GM21526 (cell line): ENCODE measurements around the gene AOAH.
"Not testable (repeated sequence)": the region's sequence is repeated elsewhere in the genome, so short reads cannot be mapped to it uniquely, and the experiment has no call there.

Experiments
- ATAC-seq: cut with Tn5 transposase; IDR thresholded peaks from one replicate; pipeline ENCODE4 v1.9.1; 2021; ENCODE audit warnings: moderate library complexity; ENCODE audit not compliant: unreplicated experiment, low FRiP score

Gene AOAH

DNA sequence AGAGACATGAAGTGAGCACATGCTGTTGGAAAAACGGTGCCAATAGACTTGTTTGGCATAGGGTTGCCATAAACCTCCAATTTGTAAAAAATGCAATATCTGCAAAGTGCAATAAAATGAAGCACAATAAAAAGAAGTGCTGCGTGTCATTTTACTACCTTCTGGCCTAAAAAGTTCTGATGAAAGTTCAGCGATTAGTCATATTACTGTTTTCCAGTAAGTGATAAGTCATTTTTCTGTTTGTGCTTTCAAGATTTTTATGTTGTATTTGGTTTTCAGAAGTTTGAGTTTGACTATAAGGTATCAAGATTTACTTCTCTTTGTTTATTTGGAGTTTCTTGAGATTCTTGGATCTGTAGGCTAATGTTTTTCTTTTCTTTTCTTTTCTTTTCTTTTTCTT, 16.8 kb downstream of the AOAH start:
- no peak for ATAC-seq

DNA sequence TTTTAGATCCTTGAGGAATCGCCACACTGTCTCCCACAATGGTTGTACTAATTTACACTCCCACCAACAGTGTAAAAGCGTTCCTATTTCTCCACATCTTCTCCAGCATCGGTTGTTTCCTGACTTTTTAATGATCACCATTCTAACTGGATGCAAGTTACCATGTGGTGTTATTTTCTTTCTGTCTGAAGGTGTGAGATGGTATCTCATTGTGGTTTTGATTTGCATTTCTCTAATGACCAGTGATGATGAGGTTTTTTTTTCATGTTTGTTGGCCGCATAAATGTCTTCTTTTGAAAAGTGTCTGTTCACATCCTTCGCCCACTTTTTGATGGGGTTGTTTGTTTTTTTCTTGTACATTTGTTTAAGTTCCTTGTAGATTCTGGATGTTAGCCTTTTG, 20.4 kb downstream of the AOAH start:
- not testable (repeated sequence) for ATAC-seq

DNA sequence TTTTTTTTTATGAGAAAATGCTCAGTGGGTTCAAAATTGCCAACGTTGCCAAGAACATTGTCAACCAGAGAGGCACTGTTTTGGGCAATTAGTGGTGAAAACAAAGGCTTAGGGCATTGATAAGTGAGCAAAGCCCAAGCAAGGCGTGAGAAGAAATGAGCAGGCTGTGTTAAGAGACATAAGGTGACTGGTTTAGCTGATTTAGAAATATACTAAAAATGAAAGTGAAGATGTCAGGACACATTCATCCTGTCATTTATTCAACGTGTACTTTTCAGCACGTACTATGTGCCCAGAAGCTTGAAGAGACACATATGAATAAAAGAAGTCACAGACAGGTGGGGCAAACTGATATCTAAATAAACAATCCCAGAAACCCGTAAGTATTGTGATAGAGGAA, 31.8 kb downstream of the AOAH start:
- ATAC-seq, result no peak

DNA sequence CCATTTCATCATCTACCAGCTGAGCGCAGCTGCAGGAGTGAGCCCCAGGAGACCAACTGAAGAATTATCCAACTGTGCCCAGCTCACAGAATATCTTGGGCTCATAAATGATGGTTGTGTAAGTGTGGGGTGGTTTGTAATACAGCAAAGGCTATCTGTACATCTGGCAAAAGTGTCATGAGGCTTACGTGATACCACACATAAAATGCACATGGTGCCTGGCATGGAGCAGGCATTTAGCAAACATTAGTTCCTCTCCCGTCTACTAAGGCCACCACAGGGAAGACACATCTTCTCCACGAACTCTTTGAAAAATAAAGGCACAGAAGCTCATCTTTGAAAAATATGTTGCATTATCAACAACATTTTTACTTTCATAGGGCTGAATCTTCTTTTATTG, 32.3 kb downstream of the AOAH start:
- ATAC-seq, result no peak

DNA sequence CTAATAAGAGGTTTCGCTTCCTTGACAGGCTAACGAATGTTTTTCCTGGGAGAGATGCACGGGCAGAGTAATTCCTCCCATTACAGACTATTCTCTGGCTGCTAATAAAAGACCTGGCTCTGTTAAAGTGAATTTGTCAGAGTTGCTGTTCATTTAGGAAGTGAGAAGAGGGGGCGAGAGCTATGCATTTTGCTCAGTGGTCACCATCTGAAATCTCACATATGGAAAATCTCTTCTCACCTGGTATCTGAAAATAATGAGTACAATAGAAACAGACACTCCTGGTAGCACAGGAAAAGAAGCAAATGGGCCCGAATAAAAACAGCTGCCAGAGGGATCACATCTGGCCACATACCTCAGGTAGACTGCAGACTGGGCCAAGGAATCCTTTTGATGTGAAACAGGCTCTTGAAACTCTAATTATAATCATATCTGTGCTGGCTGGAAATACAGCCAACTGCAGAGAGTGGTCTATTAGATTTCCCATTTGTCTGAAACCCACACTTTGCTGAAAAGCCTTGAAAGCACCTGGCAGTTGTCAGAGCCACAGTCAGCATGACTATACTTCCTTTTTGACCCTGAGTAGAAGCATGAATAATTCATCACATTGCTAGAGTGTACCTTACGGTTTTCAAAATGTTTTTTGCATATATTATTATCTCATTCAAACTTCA, 33.6 kb downstream of the AOAH start:
- peak; percentile 48 for ATAC-seq

DNA sequence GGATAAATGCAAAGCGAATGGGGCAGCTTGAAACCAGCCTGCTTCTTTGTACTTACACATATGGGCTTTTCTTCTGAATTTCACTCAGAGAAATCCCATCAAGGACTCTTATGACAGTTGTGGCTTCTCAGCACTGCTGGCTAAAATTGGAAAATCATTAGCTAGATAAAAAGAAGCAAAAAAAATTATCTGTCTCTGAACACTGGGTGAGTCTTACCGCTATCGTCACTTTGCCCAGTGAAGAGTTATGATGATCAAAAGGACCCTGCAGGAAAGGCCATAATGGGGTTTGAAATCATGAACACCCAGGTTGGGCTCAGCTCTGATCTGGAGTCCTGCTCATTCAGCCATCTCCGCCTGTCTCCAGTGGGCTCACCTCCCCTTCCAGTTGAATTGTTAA, 34.3 kb downstream of the AOAH start:
- ATAC-seq, result no peak

DNA sequence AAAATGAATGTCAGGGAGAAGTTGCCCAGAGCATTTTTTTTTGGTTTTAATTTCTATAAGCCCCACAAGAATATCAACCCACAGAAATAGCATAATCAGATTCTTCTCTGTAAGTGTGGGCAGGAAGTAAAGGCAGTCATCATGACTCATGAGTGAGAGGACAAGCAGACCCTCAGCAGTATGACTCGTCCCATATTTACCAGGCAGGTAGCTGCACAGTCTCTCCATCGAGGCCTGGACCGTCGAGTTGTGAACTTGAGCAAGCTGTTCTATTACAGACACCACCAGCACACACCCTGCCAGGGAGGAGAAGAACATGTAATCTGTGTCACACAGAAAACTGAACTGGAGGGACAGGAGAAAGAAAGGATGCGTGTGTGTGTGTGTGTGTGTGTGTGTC, 37.8 kb downstream of the AOAH start:
- ATAC-seq, result no peak

DNA sequence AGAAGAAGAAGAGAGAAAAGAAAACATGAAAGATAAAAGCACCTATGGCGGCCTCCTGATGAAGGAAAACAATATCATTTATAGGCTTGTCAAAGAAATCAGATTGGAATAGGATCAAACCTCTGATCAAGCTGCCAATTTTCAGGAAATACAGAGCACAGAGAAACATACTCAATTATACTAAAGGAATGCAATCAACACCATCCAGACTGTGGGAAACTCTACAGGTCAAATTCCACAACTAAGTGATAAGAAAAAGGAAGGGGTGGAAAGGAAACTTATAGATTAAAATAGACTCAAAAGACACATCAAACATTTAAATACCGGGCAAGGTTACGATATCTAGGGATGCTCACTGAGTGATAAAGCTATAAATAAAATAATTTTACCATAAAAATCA, 39.3 kb downstream of the AOAH start:
- no peak for ATAC-seq

DNA sequence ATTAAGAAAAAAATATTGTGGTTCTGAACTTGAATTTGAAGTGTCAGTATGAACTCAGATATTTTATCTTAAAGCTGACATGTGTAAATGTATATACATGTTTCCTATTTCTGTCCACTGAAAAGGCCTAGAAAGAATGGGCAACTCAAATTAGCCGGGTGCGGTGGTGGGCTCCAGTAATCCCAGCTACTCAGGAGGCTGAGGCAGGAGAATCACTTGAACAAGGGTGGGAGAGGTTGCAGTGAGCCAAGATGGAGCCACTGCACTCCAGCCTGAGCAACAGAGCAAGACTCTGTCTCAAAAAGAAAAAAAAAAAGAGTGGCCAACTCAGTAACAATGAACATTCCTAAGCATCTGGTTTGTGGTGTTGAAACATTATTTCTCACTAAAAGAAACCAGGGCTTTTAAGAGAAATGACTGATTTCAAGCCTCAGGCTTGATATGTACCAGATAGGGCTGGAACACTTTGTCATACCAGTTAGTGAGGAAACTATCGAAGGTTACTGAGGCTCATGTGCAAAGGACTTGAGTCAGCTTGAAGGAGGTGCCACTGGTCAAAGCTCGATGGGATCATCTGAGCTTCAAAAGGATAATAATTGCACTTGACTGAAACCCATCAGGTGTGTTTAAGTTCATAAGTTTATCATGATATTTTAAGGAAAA, 40.5 kb downstream of the AOAH start:
- ATAC-seq, result no peak

DNA sequence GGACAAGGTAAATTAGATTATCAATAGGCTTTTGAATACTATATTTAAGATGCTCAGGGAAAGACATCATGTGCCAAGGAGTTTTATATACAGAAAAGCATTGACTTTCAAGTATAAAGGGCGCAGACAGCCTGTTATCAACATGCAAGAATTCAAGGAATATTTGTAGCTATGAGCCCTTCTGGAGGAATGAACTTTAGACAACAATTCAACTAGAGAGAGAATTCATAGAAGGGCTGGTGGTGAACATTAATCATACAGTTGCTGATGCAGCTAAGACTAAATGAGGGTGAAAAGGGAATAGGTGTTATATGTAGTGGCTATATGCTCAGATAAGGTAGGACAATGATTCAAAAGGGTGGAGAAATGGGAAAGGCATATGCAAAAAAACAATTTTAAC, 41.2 kb downstream of the AOAH start:
- no peak for ATAC-seq

DNA sequence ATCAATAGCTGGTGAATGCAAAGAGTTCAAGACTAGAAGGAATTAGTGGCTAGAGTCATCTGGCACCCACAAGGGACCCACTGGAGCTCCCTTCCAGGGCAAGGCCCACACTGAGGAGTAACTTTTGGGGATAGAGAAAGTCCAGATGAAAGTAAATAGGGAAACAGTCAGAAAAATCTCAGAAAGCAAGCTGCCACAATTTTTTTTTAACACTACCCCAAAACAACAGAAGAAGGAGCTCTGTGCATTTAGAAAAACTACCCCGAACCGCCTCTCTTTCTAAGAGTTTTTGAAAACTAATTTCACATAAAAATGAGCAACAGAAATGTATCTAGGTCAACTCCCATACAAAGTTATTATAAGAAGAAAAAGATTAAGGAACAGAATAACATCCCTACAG, 42.2 kb downstream of the AOAH start:
- no peak for ATAC-seq

DNA sequence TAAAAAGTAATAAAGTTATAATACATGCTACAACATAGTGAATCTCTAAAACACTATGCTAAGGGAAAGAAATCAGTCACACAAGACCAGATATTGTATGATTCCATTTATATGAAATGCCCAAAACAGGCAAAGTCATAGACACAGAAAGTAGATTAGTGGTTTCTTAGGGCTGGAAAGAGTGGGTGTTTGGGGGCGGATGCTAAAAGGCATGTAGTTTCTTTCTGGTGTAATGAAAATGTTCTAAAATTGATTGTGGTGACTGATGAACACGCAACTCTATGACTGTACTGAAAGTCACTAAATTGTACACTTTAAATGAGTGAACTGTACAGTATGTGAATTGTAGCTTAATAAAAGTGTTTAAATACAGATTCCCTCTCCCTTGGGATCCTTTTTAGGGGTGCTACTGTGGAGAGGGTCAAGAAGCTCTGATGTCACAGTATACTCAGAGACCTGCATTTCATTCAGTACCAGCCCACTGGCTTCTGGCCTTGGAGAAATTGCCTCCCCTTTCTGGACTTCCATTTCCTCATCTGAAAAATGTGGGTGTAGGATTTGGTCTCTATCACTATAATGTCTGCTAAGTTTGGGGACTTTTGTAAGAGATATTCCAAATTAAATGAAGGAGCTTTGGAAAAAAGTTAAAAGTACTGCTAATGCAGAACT, 46.4 kb downstream of the AOAH start:
- no peak for ATAC-seq

DNA sequence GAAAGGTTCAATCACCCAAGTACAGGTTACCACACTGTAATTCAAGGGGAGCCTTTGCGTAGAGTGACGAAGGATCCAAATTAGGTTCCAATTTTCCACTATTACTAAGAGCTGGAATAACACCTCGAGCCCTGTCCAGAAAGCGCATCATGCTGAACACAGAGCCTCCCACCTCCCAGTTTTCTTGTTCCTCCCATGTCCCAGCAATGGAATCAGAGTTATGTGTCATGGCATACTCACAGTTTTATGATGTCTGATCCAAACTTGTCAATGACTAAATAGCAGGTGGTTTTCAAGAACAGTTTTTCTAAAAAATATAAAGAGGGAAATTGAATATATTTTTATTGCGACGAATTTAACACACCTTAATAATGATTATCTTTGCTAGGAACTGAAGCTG, 50.6 kb downstream of the AOAH start:
- ATAC-seq, result no peak

DNA sequence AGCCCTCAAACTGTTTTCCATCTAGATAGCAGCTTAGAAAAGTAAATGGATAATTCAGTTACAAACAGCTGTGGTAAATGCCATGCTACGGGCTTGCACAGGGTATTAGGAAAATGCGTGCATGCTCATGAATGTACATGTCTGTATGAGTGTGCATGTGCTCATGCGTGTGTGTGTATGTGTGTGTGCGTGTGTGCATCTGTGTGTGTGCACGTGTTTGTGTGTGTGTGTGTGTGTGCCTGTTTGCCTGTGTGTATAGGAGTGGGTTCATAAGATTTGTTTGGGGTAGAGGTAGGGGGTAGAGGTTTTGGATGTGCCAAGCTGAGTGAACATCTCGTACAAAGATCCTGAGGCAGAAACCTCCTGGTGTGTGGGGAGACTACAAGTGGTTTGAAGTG, 52.9 kb downstream of the AOAH start:
- no peak for ATAC-seq

DNA sequence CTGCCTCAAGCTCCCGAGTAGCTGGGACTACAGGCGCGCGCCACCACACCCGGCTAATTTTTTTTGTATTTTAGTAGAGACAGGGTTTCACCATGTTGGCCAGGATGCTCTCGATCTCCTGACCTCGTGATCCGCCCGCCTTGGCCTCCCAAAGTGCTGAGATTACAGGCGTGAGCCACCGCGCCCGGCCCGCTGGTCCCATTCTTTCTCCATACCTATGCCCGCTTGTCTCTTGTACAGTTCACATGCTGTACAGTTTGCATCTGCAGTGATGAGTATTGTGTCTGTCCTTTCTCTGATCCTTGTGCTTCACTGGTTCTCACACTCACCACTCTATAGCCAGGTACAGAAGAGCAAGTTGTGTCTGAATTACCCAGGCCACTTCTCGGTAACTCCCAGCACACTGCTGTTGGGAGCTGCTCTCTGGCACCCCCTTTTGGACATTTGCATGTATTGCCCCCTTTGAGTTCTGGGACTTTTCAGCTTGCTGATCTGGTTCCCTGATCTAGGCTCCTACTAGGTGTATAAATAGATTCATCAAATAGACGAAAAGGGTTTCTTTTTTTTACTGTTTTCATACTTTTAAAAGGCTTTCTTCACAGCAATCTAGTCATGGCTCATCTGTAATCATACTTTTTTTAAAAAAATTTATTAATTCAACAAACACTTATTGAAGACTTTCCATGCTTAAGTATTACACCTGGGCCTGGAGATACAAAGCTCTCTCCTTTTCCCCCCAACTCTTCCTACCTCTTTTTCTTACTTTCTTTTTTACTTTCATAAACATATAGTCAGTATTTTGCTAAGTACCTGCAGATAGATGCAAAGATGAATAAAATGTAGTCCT, 53.5 kb downstream of the AOAH start:
- peak; percentile 81 for ATAC-seq

DNA sequence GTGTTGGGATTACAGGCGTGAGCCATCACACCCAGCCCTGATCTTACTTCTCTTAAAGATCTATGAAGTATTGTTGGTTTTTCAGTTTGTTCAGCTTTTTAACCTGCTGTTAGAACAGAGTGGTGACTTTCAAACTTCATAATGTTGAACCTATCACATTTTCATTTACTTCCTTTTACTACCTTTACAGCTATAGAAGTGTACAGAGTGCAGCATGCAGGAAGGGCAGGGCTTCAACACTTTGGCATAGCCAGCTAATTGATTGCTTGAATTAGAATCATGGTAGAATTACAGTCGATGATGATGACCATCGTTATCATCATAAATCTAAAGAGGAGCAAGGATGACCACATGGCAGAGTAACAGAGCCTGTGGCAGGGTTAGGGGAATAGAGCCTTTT, 55.5 kb downstream of the AOAH start:
- ATAC-seq, result no peak

DNA sequence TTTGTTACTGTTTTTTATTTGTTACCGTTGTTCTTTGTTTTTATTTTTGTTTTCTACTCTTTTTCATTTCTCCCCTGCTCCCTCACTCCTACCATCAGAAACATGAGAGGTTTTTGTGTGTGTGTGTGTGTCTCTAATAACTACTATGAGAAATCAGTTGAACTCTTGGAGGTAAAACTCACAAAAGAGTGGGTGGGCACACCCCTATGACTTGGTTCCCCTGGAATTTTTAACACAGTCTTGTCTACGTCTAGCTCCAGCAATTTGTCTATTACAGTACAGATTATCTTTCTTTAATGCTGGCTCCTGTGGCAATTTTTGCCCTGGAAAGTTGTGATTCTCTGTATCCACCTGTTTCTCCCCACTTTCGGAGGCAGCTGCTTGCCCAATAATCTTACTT, 56.2 kb downstream of the AOAH start:
- ATAC-seq, result no peak

DNA sequence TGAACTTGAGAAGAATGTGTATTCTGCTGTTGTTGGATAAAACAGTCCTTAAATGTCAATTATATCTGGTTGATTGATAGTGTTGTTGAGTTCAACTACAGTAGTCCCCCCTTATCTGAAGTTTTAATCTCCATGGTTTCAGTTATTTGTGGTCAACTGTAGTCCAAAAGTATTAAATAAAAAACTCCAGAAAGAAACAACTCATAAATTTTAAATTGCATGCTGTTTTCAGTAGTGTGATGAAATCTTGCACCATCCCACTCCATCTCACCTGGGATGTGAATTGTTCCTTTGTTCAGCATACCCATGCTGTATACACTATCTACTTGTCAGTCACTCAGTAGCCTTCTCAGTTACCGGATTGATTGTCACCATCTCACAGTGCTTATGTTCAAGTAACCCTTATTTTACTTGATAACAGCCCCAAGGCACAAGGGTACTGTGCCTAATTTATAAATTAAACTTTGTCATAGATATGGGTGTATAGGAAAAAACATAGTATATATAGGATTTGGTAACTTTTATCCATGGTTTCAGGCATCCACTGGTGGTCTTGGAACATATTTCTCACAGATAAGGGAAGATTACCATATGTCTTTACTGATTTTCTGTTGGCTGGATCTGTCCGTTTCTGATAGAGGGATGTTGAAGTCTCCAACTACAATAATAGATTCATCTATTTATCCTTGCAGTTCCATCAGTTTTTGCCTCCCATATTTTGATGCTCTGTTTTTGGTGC, 57.1 kb downstream of the AOAH start:
- no peak for ATAC-seq

DNA sequence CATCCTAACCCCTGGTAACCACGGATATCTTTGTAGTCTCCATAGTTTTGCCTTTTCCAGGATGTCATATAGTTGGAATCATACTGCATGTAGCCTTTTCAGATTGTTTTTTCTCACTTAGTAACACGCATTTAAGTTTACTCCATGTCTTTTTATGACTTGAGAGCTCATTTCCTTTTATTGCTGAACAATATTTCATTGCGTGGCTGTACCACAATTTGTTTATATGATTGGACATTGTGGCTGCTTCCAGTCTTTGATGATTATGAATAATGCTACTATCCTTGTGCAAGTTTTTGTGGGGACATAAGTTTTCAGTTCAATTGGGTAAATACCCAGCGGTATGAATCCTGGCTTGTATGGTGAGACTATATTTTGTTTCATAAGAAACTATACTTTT, 60.8 kb downstream of the AOAH start:
- no peak for ATAC-seq

DNA sequence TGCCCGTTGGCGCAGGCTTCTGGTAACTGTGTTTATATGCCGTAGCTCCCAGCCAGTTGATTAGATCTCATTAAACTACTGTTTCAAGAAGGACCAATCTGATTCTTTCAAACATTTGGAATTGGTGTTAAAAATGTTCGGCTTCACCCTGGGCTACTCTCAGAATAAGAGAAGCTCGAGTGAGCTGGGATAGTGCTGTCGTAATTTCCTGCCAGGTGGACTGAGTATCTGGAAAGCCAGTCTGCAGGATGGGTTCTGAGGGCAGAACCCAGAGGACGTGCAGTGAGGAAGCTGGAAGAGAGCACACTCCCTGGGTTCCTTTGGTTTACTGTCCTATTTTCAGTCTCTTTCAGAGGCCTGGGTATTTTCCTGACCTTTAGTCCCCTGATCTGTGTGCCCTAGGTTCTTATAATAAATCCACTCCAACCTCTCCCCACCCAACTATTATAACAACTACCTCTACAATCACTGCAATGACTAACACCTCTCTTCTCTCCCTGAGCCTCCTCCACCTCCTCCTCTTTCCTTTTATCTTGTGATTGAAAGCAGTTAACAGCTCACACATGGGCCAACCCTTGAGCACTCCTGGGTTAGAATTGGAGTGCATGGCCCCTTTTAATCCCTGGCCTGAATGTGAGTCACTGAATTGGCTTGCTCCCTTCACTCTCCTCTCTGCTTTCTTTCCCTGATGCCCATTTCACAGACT, 63.0 kb downstream of the AOAH start:
- ATAC-seq, result no peak
